GM12878 (cell line): ENCODE results near the gene GPALPP1. TPM values are rescaled to one million over a fixed set of nuclear protein-coding genes. Genes with fewer than 3 reads are reported as not detected.

Experiments used
- ATAC-seq: fragments of 200-7000 bp; cut with Tn5 transposase; 3 replicates; pipeline ENCODE4 v1.9.1; 2020; ENCODE audit warnings: mild to moderate bottlenecking, moderate library complexity
- BruUV-seq: library from RNA; stranded (reverse); fragments of 400-500 nt; replicated peaks from 2 replicates; lab custom pipeline; 2021; lab: Mats Ljungman, UMichigan
- CTCF ChIA-PET: fragments of 300-600 bp; sonication (Branson Sonifier 250); formaldehyde crosslinking; extraction: SDS; loops from one replicate; lab custom pipeline; 2021; ENCODE audit warnings: inconsistent platforms; lab: Yijun Ruan, JAX
- POLR2A ChIA-PET: fragments of 350-600 bp; formaldehyde crosslinking; extraction: SDS; loops from one replicate; lab custom pipeline; 2021; ENCODE audit warnings: inconsistent platforms; lab: Charles Lee
- RAD21 ChIA-PET: fragments of 300-600 bp; sonication (Branson Sonifier 250); formaldehyde crosslinking; loops from one replicate; lab custom pipeline; 2023; ENCODE audit warnings: antibody characterized with exemption; ENCODE audit not compliant: unreplicated experiment; lab: Charles Lee
- SMC1A ChIA-PET: fragments of 300-600 bp; sonication (Branson Sonifier 250); formaldehyde crosslinking; loops from one replicate; lab custom pipeline; 2023; ENCODE audit not compliant: unreplicated experiment, uncharacterized antibody; lab: Charles Lee
- DNase-seq: peaks from one replicate; pipeline ENCODE4 v3.0.0-alpha.2; 2011; ENCODE audit warnings: low read depth, low spot score
- FAIRE-seq: peaks from 3 replicates; lab custom pipeline; 2011; peaks lifted over from hg19 to GRCh38; lab: Jason Lieb, UNC
- H2AFZ ChIP-seq: 2 replicates; pipeline ENCODE4 v1.6.0; 2011; ENCODE audit warnings: low read depth, low read length, control low read depth; ENCODE audit not compliant: control insufficient read depth
- H3K27ac ChIP-seq: 2 replicates; pipeline ENCODE4 v1.5.1; 2011; ENCODE audit warnings: control low read depth; ENCODE audit not compliant: control insufficient read depth, insufficient read depth
- H3K27me3 ChIP-seq, 2 experiments: replicated peaks in 1 of 2; 2 replicates each; pipeline versions ENCODE4 v1.6.0 to v1.6.1; 2011; ENCODE audit warnings: low read length in 1 of 2; ENCODE audit not compliant: control insufficient read depth in 2 of 2, insufficient read depth in 2 of 2
- H3K36me3 ChIP-seq, 2 experiments: 2 replicates each; pipeline ENCODE4 v1.5.1; 2011; ENCODE audit warnings: low read length in 1 of 2; ENCODE audit not compliant: control insufficient read depth in 2 of 2, insufficient read depth in 2 of 2
- H3K4me1 ChIP-seq: 2 replicates; pipeline ENCODE4 v1.6.1; 2011; ENCODE audit warnings: mild to moderate bottlenecking, low read length, moderate library complexity, mixed read lengths; ENCODE audit not compliant: control insufficient read depth, insufficient read depth
- H3K4me2 ChIP-seq: 2 replicates; pipeline ENCODE4 v1.6.0; 2011; ENCODE audit warnings: control low read depth; ENCODE audit not compliant: control insufficient read depth, insufficient read depth
- H3K4me3 ChIP-seq: fragments of 200-600 bp; sonication (generic); 2 replicates; pipeline ENCODE4 v1.5.1; 2016
- H3K79me2 ChIP-seq: 2 replicates; pipeline ENCODE4 v1.6.0; 2011; ENCODE audit warnings: low read length; ENCODE audit not compliant: control insufficient read depth, insufficient read depth
- H3K9ac ChIP-seq: 2 replicates; pipeline ENCODE4 v1.8.0; 2011; ENCODE audit warnings: low read length, control low read depth, mixed read lengths; ENCODE audit not compliant: control insufficient read depth, insufficient read depth
- H3K9me3 ChIP-seq: replicated peaks from 3 replicates; pipeline ENCODE4 v1.5.1; 2011; ENCODE audit warnings: mild to moderate bottlenecking, low read length; ENCODE audit not compliant: control insufficient read depth, insufficient read depth
- H4K20me1 ChIP-seq: 2 replicates; pipeline ENCODE4 v1.6.0; 2011; ENCODE audit not compliant: control insufficient read depth, insufficient read depth
- ASH2L ChIP-seq: fragments of 300-600, 200-600 bp; sonication (generic); IDR thresholded peaks from 2 replicates; pipeline ENCODE4 v1.6.1; 2017; ENCODE audit warnings: low read depth, mild to moderate bottlenecking, borderline replicate concordance
- ELK1 ChIP-seq: IDR thresholded peaks from 2 replicates; pipeline ENCODE4 v1.6.1; 2012; ENCODE audit warnings: low read depth, low read length, improper control_type of control experiment
- EZH2 ChIP-seq: IDR thresholded peaks from 2 replicates; pipeline ENCODE4 v1.6.1; 2012; ENCODE audit warnings: low read depth, mild to moderate bottlenecking, control low read depth, inconsistent platforms, low read length, borderline replicate concordance; ENCODE audit not compliant: control insufficient read depth
- MTA3 ChIP-seq: IDR thresholded peaks from 2 replicates; pipeline ENCODE4 v1.6.1; 2012; ENCODE audit warnings: low read length, inconsistent platforms, borderline replicate concordance
- PKNOX1 ChIP-seq: fragments of 450-650 bp; IDR thresholded peaks from 2 replicates; pipeline ENCODE4 v1.6.1; 2016; ENCODE audit warnings: mild to moderate bottlenecking
- SKIL ChIP-seq: fragments of 450-650 bp; IDR thresholded peaks from 2 replicates; pipeline ENCODE4 v1.6.1; 2017; ENCODE audit warnings: mild to moderate bottlenecking, low read depth, inconsistent platforms; ENCODE audit not compliant: poor library complexity, severe bottlenecking
- SMAD5 ChIP-seq: IDR thresholded peaks from 2 replicates; pipeline ENCODE4 v1.6.1; 2016; ENCODE audit warnings: antibody characterized with exemption, low read depth
- SUPT20H ChIP-seq: IDR thresholded peaks from 2 replicates; pipeline ENCODE4 v1.6.1; 2011; ENCODE audit warnings: low read depth, mild to moderate bottlenecking, low read length, moderate library complexity, borderline replicate concordance; ENCODE audit not compliant: control insufficient read depth
- ZBED1 ChIP-seq: IDR thresholded peaks from 2 replicates; pipeline ENCODE4 v1.6.1; 2016; ENCODE audit warnings: borderline replicate concordance
- ZSCAN29 ChIP-seq: fragments of 450-650 bp; IDR thresholded peaks from 2 replicates; pipeline ENCODE4 v1.6.1; 2017; ENCODE audit warnings: mild to moderate bottlenecking, moderate library complexity
- WGBS: methylation state at CpG from one replicate; pipeline ENCODE4 v1.1.6; 2016; ENCODE audit warnings: low lambda C conversion rate; ENCODE audit not compliant: insufficient replicate concordance, insufficient coverage; ENCODE audit errors: missing lambda C conversion rate; 5-methylcytosine and 5-hydroxymethylcytosine counted together
- in situ Hi-C: fragments of 300-500 bp; cut with MboI; formaldehyde crosslinking; loops from 9 replicates; pipeline ENCODE4 v1.14.3; 2018; ENCODE audit warnings: mixed read lengths
- intact Hi-C: fragments of 100-400 bp; cut with micrococcal nuclease; formaldehyde crosslinking; loops from one replicate; pipeline ENCODE4 v1.14.2; 2022; ENCODE audit not compliant: unreplicated experiment
- polyA plus RNA-seq, 11 experiments: library from polyadenylated mRNA; depleted of rRNA in 4 of 11; unstranded in 6 of 11; stranded (reverse) in 5 of 11; fragments of >200 nt; fragmentation: Nextera tagmentation in 4 of 11; fragmentation: Illumina TruSeq in 1 of 11; extraction: Ambion mirVana in 4 of 11; extraction: Trizol in 1 of 11; gene quantifications; 1 replicate in 1 of 11; 2 replicates in 10 of 11; pipeline versions ENCODE4 v1.2.1 to v1.2.3, GENCODE V29; 2011 to 2016; ENCODE audit warnings: inconsistent platforms in 2 of 11, missing spikeins in 2 of 11, low read depth in 1 of 11
- total RNA-seq, 4 experiments: library from RNA; depleted of rRNA in 3 of 4; stranded (reverse); fragments of >200 nt in 3 of 4; fragmentation: Illumina TruSeq in 1 of 4; extraction: Trizol in 1 of 4; gene quantifications; 2 replicates each; pipeline versions ENCODE4 v1.2.1 to v1.2.3, GENCODE V29; 2013 to 2021
- TF ChIP-seq, protein P1 (sequence below): fragments of 450-650 bp; IDR thresholded peaks from 2 replicates; pipeline ENCODE4 v1.6.1; 2016; ENCODE audit warnings: mild to moderate bottlenecking
- TF ChIP-seq, protein P2 (sequence below): IDR thresholded peaks from 2 replicates; pipeline ENCODE4 v1.6.1; 2012; ENCODE audit warnings: mild to moderate bottlenecking, low read depth, low read length

Gene GPALPP1
- total and polyA plus RNA-seq, 10 of the 15 experiments (the other 5 are each of a cell fraction or from before 2014, with no cell fraction given): 14.2 to 32.4 (median 27.9) TPM

DNA sequence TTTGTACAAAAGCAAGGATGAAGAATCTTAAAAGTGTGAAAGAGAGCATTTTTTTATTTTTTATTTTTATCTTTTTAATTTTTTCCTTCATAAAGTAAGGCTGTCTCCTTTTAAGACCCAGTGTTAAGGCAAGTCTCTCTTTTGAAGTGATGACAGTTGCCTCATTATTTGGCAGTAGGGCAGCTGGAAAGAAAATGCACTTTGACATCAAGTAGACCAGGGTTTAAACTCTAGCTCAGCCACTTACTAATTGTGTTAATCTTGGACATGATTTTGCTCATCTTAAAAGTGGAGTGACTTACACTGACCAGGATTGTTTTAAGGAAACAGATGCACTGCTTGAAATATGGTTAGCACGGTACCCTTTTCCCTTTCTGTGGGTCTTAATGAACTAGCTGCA, 18.5 kb downstream of the GPALPP1 start (continued):
- TF ChIP-seq, protein P1, sequence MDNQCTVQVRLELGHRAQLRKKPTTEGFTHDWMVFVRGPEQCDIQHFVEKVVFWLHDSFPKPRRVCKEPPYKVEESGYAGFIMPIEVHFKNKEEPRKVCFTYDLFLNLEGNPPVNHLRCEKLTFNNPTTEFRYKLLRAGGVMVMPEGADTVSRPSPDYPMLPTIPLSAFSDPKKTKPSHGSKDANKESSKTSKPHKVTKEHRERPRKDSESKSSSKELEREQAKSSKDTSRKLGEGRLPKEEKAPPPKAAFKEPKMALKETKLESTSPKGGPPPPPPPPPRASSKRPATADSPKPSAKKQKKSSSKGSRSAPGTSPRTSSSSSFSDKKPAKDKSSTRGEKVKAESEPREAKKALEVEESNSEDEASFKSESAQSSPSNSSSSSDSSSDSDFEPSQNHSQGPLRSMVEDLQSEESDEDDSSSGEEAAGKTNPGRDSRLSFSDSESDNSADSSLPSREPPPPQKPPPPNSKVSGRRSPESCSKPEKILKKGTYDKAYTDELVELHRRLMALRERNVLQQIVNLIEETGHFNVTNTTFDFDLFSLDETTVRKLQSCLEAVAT: no peak
- TF ChIP-seq SUPT20H (no peak), PKNOX1 (no peak)

- ChIA-PET POLR2A (no interaction called here), RAD21 (no interaction called here), CTCF (no interaction called here), SMC1A (no interaction called here)
- Histone ChIP-seq H3K4me2 (no peak overlapping the region), H3K9ac (no peak overlapping the region), H3K4me1 (no peaks in the 10 kb centered on the region), H3K36me3 (peaks cover 0 to 7% of the 10 kb centered on the region in 2 experiments; a peak in 1 of 4 replicates), H3K4me3 (no peak overlapping the region), H3K27ac (no peak overlapping the region), H2AFZ (no peak overlapping the region), H3K9me3 (no peaks in the 10 kb centered on the region), H3K27me3 (no peaks in the 10 kb centered on the region), H3K79me2 (no peaks in the 10 kb centered on the region), H4K20me1 (no peaks in the 10 kb centered on the region)
- ATAC-seq: no peak
- in situ Hi-C loops: no loop called here
- intact Hi-C loops: no loop called here
- no peak for DNase-seq
- 97% methylated on average over 6 of the region's 6 CpGs for WGBS
- FAIRE-seq: no peak
- no TSS peak for BruUV-seq
- TF ChIP-seq ELK1: no peak
- TF ChIP-seq ZSCAN29: no peak
- TF ChIP-seq ASH2L: no peak
- TF ChIP-seq, protein P2, sequence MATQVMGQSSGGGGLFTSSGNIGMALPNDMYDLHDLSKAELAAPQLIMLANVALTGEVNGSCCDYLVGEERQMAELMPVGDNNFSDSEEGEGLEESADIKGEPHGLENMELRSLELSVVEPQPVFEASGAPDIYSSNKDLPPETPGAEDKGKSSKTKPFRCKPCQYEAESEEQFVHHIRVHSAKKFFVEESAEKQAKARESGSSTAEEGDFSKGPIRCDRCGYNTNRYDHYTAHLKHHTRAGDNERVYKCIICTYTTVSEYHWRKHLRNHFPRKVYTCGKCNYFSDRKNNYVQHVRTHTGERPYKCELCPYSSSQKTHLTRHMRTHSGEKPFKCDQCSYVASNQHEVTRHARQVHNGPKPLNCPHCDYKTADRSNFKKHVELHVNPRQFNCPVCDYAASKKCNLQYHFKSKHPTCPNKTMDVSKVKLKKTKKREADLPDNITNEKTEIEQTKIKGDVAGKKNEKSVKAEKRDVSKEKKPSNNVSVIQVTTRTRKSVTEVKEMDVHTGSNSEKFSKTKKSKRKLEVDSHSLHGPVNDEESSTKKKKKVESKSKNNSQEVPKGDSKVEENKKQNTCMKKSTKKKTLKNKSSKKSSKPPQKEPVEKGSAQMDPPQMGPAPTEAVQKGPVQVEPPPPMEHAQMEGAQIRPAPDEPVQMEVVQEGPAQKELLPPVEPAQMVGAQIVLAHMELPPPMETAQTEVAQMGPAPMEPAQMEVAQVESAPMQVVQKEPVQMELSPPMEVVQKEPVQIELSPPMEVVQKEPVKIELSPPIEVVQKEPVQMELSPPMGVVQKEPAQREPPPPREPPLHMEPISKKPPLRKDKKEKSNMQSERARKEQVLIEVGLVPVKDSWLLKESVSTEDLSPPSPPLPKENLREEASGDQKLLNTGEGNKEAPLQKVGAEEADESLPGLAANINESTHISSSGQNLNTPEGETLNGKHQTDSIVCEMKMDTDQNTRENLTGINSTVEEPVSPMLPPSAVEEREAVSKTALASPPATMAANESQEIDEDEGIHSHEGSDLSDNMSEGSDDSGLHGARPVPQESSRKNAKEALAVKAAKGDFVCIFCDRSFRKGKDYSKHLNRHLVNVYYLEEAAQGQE: no peak
- no peak for TF ChIP-seq SKIL
- TF ChIP-seq PKNOX1: no peak
- no peak for TF ChIP-seq ZBED1
- no peak for TF ChIP-seq SMAD5
- TF ChIP-seq MTA3: no peak
- TF ChIP-seq EZH2: no peak
Measured at GRCh38 chr13:45011198-45011597, 21.9 kb downstream of the GPALPP1 start.
